Calu3 (cell line): ENCODE measurements around the gene FNDC3B. TPM values are rescaled to one million over a fixed set of nuclear protein-coding genes. Genes with fewer than 3 reads are reported as not detected.
A peak's percentile ranks its signal among the peaks of the same experiment; 100 is the strongest.

ENCODE experiments used
- BruUV-seq: library from RNA; stranded (reverse); fragments of 400-500 nt; replicated peaks from 2 replicates; lab custom pipeline; 2021; lab: Mats Ljungman, UMichigan
- CTCF ChIA-PET: fragments of 300-600 bp; sonication (Branson Sonifier 250); formaldehyde crosslinking; loops from one replicate; lab custom pipeline; 2022; ENCODE audit warnings: antibody characterized with exemption; lab: Charles Lee
- DNase-seq: peaks from one replicate; pipeline ENCODE4 v3.0.0; 2022
- H3K27ac Mint-ChIP-seq: one replicate; pipeline ENCODE4 v1.8.0; 2022; ENCODE audit warnings: mixed read lengths; ENCODE audit not compliant: unreplicated experiment
- H3K27me3 Mint-ChIP-seq: one replicate; pipeline ENCODE4 v1.8.0; 2022; ENCODE audit warnings: mixed read lengths; ENCODE audit not compliant: unreplicated experiment
- H3K36me3 Mint-ChIP-seq: one replicate; pipeline ENCODE4 v1.8.0; 2022; ENCODE audit warnings: mild to moderate bottlenecking, moderate library complexity, mixed read lengths; ENCODE audit not compliant: insufficient read depth, unreplicated experiment
- H3K4me1 Mint-ChIP-seq: one replicate; pipeline ENCODE4 v1.8.0; 2022; ENCODE audit warnings: mild to moderate bottlenecking, low read depth, mixed read lengths; ENCODE audit not compliant: unreplicated experiment
- H3K4me3 Mint-ChIP-seq: one replicate; pipeline ENCODE4 v1.8.0; 2022; ENCODE audit warnings: mild to moderate bottlenecking, low read depth, moderate library complexity, mixed read lengths; ENCODE audit not compliant: unreplicated experiment
- H3K9me3 Mint-ChIP-seq: one replicate; pipeline ENCODE4 v1.8.0; 2022; ENCODE audit warnings: low read depth, mixed read lengths; ENCODE audit not compliant: unreplicated experiment
- CTCF ChIP-seq: fragments of 200-600 bp; IDR thresholded peaks from one replicate; pipeline ENCODE4 v1.8.0; 2022; ENCODE audit warnings: antibody characterized with exemption; ENCODE audit not compliant: unreplicated experiment
- intact Hi-C: fragments of 100-400 bp; cut with micrococcal nuclease; formaldehyde crosslinking; loops from one replicate; pipeline ENCODE4 v1.10.0; 2022; ENCODE audit not compliant: unreplicated experiment
- total RNA-seq: library from RNA; stranded (reverse); gene quantifications from 2 replicates; pipeline ENCODE4 v1.2.3, GENCODE V29; 2022

The FNDC3B gene
- total RNA-seq, 1 experiment from 2014 or later: 453 TPM

- no peak for DNase-seq
- Mint-ChIP-seq H3K27me3 (no peaks in the 10 kb centered on the region), H3K27ac (no peak overlapping the region), H3K4me3 (no peak overlapping the region), H3K4me1 (peaks cover 55% of the 10 kb centered on the region), H3K9me3 (no peaks in the 10 kb centered on the region), H3K36me3 (peaks cover 97% of the 10 kb centered on the region)
- CTCF ChIA-PET: interaction anchor here (1.5 kb wide), 1 partner anchor 19 kb away, joined by 3 read pairs; no protein-coding TSS in a partner anchor
- intact Hi-C loops: no loop called here
- BruUV-seq: no TSS peak
- TF ChIP-seq CTCF: no peak
Measured at GRCh38 chr3:172312711-172313110, 273.3 kb downstream of the FNDC3B start.

DNA sequence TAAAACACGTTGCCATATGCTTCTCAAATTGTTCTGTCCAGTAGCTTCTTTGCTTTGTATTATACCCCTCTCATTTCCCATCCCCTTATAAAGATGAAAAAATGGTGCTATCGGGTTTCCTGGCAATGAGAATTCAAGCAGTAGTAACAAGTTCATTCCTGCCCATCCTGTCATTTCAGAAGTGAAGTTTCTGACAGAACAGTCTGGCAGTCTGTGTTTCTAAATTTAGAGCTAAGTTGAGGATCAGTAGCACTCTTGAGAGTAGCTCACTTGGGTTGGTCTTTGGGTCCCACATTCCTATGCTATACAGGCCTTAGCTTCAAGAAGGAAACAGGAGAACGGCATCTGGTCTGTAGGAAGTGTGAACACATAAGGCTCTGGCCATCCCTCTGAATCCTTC is 274.3 kb downstream of the FNDC3B start:
- peaks cover 97% of the 10 kb centered on the region for H3K36me3 Mint-ChIP-seq
- H3K27ac Mint-ChIP-seq: peak overlapping the region; percentile 75
- no peaks in the 10 kb centered on the region for H3K27me3 Mint-ChIP-seq
- DNase-seq: no peak
- CTCF ChIA-PET: interaction anchor here (0.5 to 3.0 kb wide), 3 partner anchors 13 to 272 kb away, joined by 3 to 12 read pairs (median 5); no protein-coding TSS in a partner anchor
- H3K4me3 Mint-ChIP-seq: no peak overlapping the region
- intact Hi-C loops: no loop called here
- H3K4me1 Mint-ChIP-seq: peaks cover 64% of the 10 kb centered on the region
- TF ChIP-seq CTCF: no peak
- BruUV-seq: no TSS peak
- no peaks in the 10 kb centered on the region for H3K9me3 Mint-ChIP-seq

- intact Hi-C loops: no loop called here
Measured at GRCh38 chr3:172314591-172315160, 275.3 kb downstream of the FNDC3B start.

DNA sequence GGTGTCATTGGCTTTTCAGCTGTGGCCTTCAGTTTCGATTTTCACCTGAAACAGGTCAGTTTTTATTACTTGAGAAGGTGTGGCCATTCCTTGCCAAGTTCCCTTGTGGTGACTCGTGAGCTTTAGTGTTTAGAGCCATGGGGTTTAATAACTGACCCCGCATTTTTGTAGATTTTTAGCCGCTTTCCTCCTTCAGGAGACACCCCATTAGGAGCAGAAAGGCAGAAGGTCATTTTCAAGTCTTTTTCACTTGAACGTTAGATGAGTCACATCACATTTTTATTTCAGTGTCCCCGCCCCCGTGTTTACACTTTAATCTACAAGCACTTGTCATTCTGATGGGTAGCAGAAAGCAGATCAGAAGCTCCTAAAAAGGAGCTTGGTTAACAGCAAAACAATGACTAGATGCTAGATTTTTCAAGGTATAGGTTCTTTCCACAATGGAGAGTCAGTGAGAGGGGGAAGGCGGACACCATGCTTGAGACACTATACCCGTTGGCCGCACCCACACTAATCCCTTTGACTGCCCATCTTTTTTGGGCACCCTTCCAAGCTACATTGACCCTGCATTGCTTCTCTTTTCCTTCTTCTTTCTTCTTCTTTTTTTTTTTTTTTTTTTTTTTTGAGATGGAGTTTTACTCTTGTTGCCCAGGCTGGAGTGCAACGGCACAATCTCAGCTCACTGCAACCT is 276.2 kb downstream of the FNDC3B start:
- peak; percentile 58 for DNase-seq
- H3K27me3 Mint-ChIP-seq: no peaks in the 10 kb centered on the region
- no peaks in the 10 kb centered on the region for H3K9me3 Mint-ChIP-seq
- H3K4me3 Mint-ChIP-seq: peak overlapping the region; percentile 37
- no TSS peak for BruUV-seq
- intact Hi-C loops: no loop called here
- H3K36me3 Mint-ChIP-seq: peaks cover 98% of the 10 kb centered on the region
- H3K4me1 Mint-ChIP-seq: peaks cover 83% of the 10 kb centered on the region
- CTCF ChIA-PET: interaction anchor here (0.6 to 3.0 kb wide), 8 partner anchors 8 to 697 kb away, joined by 3 to 12 read pairs (median 4); no protein-coding TSS in a partner anchor
- H3K27ac Mint-ChIP-seq: peak overlapping the region; percentile 75
- TF ChIP-seq CTCF: no peak

More at GRCh38 chr3:172314591-172315160, 275.3 kb downstream of the FNDC3B start:
- Mint-ChIP-seq H3K36me3 (peaks cover 98% of the 10 kb centered on the region), H3K27me3 (no peaks in the 10 kb centered on the region), H3K4me1 (peaks cover 74% of the 10 kb centered on the region), H3K27ac (peak overlapping the region; percentile 75), H3K9me3 (no peaks in the 10 kb centered on the region), H3K4me3 (peak overlapping the region; percentile 37)
- no peak for DNase-seq
- BruUV-seq: no TSS peak
- no peak for TF ChIP-seq CTCF
- CTCF ChIA-PET: interaction anchor here (0.6 to 3.0 kb wide), 4 partner anchors 7 to 359 kb away, joined by 3 to 12 read pairs (median 5); no protein-coding TSS in a partner anchor
